Fibroblast of skin of scalp (primary cell): Measurements from ENCODE around the gene DNAI4.
"Not testable (repeated sequence)": the region's sequence is repeated elsewhere in the genome, so short reads cannot be mapped to it uniquely, and the experiment has no call there.

Experiments used
- DNase-seq: peaks from one replicate; pipeline ENCODE4 v3.0.0-alpha.2; 2013

The DNAI4 gene

DNA sequence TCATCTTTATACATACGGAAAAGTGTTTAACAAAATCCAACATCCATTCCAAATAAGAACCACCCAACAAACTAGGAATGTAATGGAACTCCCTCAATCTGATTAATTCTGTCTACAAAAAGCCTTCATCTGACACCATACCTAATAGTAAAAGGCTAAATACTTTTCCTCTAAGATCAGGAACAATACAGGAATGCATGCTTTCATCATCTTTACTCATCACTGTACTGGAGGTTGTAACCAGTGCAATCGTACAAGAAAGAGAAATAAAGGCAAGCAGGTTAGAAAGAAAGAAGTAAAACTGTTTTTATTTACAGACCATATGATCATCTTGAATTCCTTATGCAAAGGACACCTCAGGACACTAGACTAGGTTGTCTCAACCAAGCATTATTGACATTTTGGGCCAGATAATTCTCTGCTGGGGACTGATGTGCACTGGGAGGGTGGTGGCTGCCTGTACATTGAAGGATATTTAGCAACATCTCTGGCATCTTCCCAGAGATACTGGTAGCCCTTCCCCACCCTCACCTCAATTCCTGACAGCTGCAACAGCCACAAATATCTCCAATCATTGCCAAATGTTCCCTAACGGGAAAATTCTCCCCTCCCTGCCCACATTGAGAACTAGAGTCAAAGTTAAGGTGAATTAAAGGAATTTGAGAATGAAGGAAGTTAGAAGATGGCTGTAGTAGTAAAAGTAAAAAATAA, 93.0 kb downstream of the DNAI4 start:
- DNase-seq = peak; percentile 4

DNA sequence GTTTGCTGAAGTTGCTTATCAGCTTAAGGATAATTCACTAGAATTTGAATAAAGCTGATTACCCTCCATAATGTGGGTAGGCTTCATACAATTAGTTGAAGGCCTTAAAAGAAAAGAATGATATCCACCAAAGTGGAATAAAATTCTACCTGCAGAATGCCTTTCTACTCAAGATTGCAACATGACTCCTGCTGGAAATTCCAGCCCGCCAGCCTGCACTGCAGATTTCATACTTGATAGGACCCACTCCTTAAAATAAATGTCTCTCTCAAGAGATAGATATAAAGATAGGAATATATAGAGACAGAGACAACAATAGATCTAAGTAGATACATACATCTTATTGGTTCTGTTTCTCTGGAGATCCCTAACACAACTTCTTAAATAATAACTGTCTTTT, 99.9 kb downstream of the DNAI4 start:
- DNase-seq = no peak

DNA sequence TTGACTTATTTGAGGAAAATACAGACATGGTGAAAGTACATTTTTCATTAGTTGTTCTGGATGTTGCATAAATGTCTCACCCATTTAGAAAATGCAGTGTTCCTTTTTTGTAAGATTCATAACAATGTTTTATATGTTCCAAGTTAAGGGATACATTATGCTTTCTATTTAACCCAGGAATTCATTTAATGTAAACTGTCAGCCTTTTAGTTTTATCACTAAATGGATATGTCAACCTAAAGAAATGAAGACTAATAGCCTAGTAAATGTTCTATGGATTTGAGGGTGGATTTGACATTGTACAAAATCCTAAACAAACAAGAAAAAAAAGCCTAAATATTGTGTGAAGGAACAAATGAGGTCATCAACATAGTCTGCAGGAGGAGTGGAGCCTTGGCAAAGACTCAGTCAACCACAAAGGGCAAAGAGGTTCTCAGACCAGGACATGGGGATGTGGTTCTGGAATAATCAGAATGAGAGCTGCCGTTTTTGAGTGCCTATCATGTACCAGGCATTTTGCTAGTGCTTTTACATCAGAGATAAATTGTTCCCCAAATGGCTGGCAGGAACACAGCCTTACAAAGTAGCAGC, 114.8 kb downstream of the DNAI4 start:
- DNase-seq = no peak

DNA sequence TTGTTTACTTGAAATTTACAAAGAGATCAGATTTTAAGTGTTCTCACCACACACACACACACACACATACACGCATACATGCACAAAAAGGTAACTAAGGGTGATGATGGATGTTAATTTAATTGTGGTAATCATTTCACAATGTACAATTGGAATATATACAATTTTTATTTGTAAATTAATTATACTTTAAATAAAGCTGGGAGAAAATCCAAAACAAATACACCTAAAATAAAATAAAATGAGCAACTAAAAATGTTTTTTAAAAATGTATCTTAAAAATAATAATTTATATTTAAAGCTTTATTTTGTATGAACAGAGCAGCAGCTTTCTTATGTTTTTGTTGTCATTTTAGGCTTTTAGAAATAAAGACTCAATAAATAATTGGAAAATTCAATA, 115.4 kb downstream of the DNAI4 start:
- no peak for DNase-seq

DNA sequence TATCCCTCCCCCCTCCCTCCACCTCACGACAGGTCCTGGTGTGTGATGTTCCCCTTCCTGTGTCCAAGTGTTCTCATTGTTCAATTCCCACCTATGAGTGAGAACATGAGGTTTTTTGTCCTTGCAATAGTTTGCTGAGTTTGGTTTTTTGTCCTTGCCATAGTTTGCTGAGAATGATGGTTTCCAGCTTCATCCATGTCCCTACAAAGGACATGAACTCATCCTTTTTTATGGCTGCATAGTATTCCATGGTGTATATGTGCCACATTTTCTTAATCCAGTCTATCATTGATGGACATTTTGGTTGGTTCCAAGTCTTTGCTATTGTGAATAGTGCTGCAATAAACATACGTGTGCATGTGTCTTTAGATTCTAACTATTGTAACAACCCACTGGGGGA, 128.8 kb downstream of the DNAI4 start:
- not testable (repeated sequence) for DNase-seq

DNA sequence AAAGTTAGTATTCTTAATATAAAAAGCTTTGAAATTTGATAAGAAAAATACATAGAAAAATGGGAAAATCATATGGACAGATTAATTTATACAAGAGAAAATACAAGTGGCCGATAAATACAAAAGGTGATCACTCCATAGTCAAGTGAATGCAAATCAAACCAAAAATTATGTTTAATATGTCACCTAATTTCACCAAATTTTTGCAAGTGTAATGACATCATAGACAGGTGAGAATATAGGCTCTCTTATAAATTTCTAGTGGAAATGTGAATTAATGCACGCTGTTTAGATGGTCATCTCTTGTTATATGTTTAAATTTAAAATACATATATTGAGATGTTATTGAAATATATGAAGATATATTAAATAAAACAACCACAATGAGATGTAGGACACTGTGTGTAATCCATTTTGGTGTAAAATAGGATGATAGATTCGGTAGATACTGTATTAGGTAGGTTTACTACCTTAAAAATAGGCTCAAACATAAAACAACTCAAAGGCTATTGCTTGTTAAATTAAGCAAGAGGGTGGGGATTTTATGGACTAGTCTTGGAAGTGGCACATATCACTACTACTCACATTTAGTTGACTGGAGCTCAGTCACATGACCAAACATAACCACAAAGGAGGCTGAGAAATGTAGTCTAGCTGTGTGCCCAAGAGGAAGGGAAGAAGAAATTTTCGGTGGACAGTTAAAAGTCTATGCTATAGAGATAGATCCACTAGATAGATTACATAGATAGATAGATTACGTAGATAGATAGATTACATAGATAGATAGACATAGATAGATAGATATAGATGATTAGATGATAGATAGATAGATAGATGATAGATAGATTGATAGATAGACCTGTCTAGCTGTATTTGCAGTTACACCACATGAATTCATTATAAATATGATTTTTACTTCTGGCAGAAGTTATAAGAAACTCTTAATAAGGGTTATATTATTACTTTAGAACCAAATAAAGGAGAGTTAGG, 132.7 kb downstream of the DNAI4 start:
- no peak for DNase-seq

DNA sequence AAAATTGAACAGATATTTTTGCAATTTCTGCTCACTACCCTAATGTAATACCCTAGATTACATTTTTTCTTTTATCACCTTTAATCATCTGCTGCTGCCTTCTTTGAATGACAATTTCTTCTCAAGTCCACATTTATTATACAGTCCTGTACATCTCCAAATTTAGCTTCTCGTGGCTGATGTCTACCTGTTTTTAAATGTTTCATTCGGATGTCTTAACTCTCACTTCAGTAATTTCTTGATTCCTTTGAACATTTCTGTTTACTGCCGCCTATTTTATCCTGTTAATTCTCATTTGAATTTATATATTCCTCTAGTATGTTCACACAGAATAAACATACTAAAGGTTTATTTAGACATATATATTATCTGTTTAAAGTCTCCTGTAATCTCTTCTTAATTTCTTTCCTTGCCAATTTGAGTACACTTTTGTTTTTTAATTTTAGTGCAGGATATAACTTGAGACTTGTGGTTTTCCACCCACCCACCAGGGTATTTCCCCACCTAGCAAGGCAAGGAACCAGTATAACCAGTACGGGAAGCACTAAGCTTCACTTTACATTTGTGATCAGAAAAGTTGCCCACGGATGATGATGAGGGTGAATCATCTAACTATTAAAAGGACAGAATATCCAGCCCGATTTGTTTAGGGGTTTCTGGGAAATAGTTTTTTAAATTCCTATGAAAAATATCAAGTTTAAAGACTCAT, 136.3 kb downstream of the DNAI4 start:
- no peak for DNase-seq

DNA sequence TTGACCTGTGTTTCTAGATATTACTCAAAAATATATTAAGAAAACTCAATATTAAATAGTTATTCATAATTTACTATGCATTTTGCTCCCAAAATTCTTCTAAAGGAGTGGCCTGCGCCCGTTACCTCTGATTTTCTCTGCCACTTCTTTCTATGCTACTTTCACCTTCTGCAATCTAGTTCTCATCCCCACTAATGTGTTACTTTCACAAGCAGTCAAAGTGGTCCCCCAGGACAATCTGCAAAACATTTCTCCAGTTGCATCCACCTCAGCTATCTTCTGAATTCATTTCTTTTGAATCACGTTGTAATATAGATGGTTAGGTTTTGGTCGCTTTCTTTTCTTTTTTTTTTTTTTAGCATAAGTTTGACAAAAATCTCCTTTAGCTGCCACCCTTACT, 137.0 kb downstream of the DNAI4 start:
- DNase-seq = no peak

DNA sequence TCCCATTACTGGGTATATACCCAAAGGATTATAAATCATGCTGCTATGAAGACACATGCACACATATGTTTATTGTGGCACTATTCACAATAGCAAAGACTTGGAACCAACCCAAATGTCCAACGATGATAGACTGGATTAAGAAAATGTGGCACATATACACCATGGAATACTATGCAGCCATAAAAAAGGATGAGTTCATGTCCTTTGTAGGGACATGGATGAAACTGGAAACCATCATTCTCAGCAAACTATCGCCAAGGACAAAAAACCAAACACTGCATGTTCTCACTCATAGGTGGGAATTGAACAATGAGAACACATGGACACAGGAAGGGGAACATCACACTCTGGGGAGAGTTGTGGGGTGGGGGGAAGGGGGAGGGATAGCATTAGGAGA, 138.9 kb downstream of the DNAI4 start:
- DNase-seq = not testable (repeated sequence)

DNA sequence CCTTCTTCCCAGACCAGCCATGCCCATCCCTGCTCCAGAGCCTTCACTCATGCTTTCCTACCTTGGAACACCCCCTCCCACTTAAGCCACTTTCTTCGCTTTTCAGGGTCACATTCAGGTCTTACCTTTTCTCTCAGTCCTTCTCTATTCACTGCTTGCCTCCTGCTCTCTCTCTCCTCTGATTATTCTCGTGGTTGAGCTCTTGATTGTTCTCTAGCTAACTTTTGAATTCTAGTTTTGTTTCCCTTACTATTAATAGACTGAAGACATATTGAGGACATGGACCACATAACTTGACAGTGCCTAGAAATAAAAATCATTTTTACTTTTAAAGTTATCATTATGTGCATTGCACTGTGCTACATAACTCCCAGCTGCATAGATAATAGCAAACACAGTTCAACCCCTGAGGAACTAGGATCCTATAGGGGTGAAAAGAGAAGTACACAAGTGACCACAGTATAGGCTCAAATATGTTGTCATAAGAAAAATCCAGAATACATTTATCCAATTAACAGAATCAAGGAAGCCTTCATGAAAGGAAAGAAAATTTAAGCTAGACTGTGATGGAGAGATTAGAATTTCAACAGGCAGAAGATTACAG, 145.1 kb downstream of the DNAI4 start:
- DNase-seq = no peak

DNA sequence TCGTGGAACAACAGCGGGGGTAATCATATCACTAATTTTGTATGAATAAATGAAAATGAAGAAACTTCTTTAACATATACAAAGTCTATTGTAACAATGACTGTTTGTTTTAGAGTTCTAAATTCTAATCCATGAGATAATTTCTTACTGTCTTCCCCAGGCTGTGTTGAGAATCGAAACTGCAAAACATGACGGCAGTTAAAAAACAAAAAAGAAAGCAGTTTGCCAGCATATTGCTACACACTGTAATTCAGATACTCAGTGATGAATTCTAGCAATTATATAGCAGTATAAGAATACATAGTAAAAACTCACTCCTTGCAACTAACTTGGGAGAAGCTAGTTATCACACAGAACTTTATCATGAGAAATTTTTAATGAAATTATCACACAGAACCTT, 145.7 kb downstream of the DNAI4 start:
- no peak for DNase-seq

DNA sequence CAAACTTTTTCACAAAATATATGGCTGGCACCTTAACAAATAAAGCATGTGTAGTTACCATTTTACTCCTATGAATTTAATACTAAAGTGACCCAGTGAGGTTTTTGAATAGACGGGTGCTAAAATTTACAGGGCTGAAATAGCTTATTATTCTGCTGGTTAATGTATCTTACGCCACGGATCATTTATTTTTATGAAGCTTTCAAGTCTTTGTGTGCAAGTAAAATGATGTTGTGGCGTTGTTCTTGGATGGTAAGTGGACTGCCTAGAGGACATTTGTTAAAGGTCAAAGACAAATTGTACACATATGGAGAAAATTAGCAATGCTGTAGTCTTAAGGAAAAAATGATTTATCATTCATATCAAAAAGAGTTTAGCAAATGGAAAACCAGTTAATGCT, 146.4 kb downstream of the DNAI4 start:
- no peak for DNase-seq

DNA sequence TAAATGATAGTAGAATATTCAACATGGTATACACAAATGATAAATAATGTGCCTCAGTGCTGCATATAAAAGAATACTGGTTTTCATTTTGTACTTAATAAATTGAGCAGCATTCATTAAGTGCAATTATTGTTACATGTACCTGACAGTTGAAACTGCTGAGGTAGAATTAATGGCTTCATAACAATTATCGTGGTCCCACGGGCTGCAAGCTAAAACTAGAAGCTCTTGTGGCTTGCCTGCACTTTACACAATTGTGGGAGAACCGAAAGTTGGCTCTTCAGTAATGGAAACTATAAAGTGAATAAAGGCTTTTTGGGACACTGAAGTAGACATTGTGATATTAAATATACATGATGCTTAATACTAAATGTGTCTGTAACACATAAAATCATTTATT, 146.8 kb downstream of the DNAI4 start:
- DNase-seq = no peak

DNA sequence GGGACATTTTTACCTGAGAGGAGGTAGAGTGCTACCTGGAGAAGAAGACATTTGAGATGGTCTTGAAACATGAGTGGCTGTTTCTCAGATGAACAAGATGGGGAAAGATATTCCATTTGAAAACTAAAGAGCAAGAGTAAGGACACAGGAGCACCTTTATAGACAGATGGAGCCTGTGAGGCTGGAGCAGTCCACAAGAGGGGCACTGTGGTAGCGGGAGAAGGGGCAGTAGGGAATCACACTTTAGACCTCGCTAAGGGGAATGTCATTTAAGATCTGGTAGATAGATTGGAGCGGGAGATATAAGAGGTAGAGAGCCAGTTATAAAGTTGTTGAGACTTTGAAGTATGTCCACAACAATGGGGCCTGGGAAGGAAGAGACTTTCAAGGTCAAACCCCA, 149.0 kb downstream of the DNAI4 start:
- no peak for DNase-seq

DNA sequence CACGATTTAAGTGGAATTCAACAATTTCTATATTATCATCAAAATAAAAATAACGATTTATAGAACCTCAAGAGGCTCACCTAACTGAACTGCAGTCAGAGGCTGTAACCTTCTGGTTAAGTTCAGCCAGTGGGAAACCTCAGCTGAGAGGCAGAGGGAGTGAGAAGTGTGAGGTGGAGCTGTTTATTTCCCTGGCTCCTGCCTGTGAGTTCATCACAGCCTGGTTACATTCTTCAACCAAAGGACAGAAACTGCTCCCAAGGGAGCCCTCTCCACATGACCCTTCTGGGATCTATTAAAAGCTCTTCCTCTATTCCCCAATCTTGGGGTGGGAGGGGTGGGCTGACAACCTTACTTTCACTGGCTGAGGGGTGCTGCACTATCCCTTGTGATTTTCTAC, 150.2 kb downstream of the DNAI4 start:
- no peak for DNase-seq

DNA sequence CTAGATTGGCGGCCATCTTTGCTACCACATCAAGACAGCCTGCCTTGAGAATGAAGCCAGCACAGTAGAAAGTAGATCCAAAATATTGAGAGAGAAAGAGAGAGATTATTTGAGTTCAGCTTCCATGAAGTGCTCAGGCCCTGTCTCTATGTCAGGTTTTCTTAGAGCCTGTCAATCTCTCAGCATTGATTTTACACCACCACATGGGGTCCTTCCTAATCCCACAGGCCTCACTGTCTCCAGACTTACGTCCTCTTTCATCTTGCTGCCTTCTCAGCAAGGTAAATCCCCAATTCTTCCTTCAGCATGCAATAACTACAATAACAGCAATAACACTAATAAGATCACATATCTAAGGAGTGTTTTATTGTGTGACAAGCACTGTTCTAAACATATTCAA, 151.4 kb downstream of the DNAI4 start:
- no peak for DNase-seq

DNA sequence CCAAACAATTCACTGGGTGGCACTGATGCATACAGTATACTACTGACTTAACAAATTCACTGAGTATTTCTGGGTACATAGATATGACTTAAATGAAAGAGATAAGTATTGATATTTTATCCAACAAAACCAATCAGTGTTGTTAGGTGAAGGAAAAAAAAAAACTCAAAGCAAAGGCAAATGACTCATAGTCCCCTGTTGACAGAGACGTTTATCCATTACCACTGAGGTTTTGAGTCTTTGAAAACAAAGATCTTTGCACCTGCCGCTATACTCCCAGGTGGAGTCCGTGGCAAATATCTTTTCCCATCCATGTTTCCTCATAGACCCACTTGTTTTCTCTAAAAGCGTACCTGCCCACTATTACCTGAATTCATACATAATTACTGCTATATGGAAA, 154.0 kb downstream of the DNAI4 start:
- DNase-seq = no peak

DNA sequence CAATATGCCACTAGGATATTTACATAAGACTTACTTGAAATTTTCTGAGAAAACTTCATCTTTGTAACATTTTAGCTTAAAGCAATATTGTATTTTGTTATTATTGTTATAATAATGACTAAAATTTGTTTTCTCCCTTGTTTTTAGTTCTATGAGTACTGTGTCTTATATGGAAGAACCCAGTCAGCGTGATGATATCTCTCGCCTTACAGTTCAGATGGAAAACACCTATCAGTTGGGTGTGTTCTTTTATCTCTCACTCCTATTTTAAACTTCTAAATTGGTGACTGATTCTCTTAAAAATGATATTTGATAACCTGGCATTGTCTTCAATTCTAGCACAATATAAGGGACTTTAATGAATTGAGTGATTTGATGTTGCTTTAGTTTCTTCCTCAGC, 154.4 kb downstream of the DNAI4 start:
- DNase-seq = no peak

DNA sequence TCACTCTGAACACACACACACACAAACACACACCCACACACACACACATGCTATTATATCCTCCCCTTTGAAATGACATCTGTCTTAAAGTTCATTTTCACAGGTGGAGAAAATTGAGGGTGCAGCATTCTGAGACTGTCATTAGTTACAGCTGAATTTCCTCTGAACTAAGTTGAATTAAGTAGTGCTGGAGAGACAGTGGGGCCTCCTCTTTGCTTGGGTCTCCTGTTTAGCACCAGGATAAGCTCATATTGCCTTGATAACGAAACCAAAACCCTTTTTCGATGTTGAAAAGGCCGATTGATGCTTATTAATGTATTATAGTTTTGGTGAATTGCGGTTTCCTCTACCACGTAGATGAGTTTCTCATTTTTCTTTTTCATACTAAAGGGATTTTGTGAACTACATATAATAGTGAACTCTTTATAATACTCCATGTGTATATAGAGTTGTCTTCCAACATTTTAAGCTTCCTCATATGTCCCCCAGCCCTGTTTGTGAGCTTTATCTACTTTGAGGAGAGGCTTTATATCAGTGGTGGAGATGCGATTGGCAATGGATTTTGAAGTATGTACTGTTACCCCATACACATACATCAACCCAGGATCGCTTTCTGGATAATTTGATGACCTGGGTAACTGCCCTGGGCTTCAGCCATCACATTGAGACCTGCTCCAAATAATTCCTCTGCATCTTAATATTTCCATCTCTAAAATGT, 155.0 kb downstream of the DNAI4 start:
- DNase-seq = no peak

DNA sequence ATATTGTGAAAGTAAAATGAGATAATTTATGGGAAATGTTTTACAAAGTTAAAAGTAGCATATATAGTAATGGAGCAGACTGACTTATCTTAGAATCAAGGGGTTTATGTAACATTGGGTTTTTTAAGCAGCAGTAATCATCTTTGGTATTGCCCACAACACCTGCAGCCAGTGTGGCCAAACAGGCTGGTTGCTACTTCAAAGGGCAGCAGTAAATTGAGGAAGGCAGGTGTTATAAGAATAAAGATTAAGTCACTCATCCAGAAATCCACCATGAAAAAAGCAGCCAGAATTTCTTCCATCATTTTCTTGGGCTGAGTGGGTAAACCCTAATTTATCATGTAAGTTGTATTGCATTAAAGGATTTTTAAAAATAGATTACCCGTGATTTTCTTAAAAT, 155.7 kb downstream of the DNAI4 start:
- DNase-seq = no peak

DNA sequence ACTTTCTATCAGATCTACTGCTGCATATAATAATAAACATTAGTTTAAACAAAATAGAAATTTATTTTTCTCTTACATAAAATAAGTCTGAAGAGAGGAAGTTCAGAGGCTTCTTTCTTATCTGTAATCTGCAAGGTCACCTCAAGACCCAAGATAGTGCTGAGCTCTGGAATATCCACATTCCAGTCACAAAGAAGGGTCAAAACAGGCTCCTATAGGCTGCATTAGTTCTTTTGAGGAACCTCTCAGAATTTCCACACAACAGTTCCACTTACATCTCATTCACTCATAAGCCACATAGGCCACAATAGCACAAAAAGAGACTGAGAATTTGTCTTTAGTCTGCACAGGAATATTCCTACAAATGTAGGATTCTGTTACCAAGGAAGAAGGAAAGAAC, 157.0 kb downstream of the DNAI4 start:
- no peak for DNase-seq
